B cell (primary cell): ENCODE measurements around the gene SMNDC1. TPM values are rescaled to one million over a fixed set of nuclear protein-coding genes. Genes with fewer than 3 reads are reported as not detected.
A peak's percentile ranks its signal among the peaks of the same experiment; 100 is the strongest.
"Not testable (repeated sequence)": the region's sequence is repeated elsewhere in the genome, so short reads cannot be mapped to it uniquely, and the experiment has no call there.

Source experiments
- ATAC-seq: fragments of 200-7000 bp; cut with Tn5 transposase; one replicate; pipeline ENCODE4 v1.10.0; 2021; ENCODE audit warnings: low read depth, mild to moderate bottlenecking, moderate number of reproducible peaks, moderate library complexity
- CTCF ChIA-PET: fragments of 350-600 bp; sonication (Branson Sonifier 250); formaldehyde crosslinking; loops from one replicate; lab custom pipeline; 2021; ENCODE audit warnings: antibody characterized with exemption, inconsistent platforms; lab: Charles Lee
- POLR2A ChIA-PET: fragments of 350-600 bp; sonication (Branson Sonifier 250); formaldehyde crosslinking; loops from one replicate; lab custom pipeline; 2021; ENCODE audit warnings: antibody characterized with exemption; lab: Charles Lee
- DNase-seq: peaks from one replicate; pipeline ENCODE4 v3.0.0; 2013
- H2AFZ ChIP-seq: 2 replicates; pipeline ENCODE4 v1.6.1; 2012; ENCODE audit warnings: mild to moderate bottlenecking, low read depth, low read length; ENCODE audit not compliant: insufficient read depth, poor library complexity, severe bottlenecking
- H3K27ac ChIP-seq, 2 donors: 1 replicate in 1 of 2; 2 replicates in 1 of 2; pipeline ENCODE4 v1.5.1; 2012 to 2013; ENCODE audit warnings: low read length in 2 of 2, mild to moderate bottlenecking in 2 of 2, moderate library complexity in 1 of 2
- H3K27me3 ChIP-seq, 4 experiments: fragments of 200-600 bp in 1 of 4; sonication (generic) in 1 of 4; replicated peaks in 1 of 4; 1 replicate in 2 of 4; 2 replicates in 2 of 4; pipeline versions ENCODE4 v1.6.1 to v1.7.0; 2013 to 2016; ENCODE audit warnings: low read length in 3 of 4, mild to moderate bottlenecking in 2 of 4, mixed read lengths in 1 of 4, moderate library complexity in 1 of 4; ENCODE audit not compliant: insufficient read depth in 4 of 4, control insufficient read depth in 3 of 4; ENCODE audit errors: control extremely low read depth in 1 of 4
- H3K36me3 ChIP-seq, 2 experiments: replicated peaks in 1 of 2; 1 replicate in 1 of 2; 2 replicates in 1 of 2; pipeline versions ENCODE4 v1.6.1 to v1.7.1; 2013; ENCODE audit warnings: low read length in 1 of 2; ENCODE audit not compliant: insufficient read depth in 2 of 2, control insufficient read depth in 1 of 2; ENCODE audit errors: control extremely low read depth in 1 of 2, extremely low read depth in 1 of 2
- H3K4me1 ChIP-seq, 2 donors: fragments of 200-600 bp in 1 of 2; sonication (generic) in 1 of 2; 1 replicate in 1 of 2; 2 replicates in 1 of 2; pipeline versions ENCODE4 v1.5.1 to v1.6.1; 2013 to 2017; ENCODE audit warnings: low read length in 2 of 2; ENCODE audit not compliant: control insufficient read depth in 2 of 2, insufficient read depth in 2 of 2
- H3K4me2 ChIP-seq: replicated peaks from 2 replicates; pipeline ENCODE3; 2012; ENCODE audit warnings: mild to moderate bottlenecking, low read depth, low read length; ENCODE audit not compliant: poor library complexity, severe bottlenecking
- H3K4me3 ChIP-seq, 5 experiments: fragments of 200-600 bp in 1 of 5; sonication (generic) in 1 of 5; 1 replicate in 3 of 5; 2 replicates in 2 of 5; pipeline versions ENCODE4 v1.5.1 to v1.7.0; 2011 to 2016; ENCODE audit warnings: low read length in 4 of 5, mild to moderate bottlenecking in 4 of 5, low read depth in 2 of 5, control low read depth in 1 of 5, moderate library complexity in 1 of 5; ENCODE audit not compliant: insufficient read depth in 1 of 5; ENCODE audit errors: control extremely low read depth in 1 of 5, extremely low read depth in 1 of 5
- H3K79me2 ChIP-seq: fragments of 200-600 bp; sonication (generic); one replicate; pipeline ENCODE4 v1.6.0; 2016; ENCODE audit warnings: low read length; ENCODE audit not compliant: control insufficient read depth, insufficient read depth
- H3K9ac ChIP-seq: fragments of 200-600 bp; sonication (generic); 2 replicates; pipeline ENCODE4 v1.6.1; 2017; ENCODE audit warnings: mild to moderate bottlenecking, low read length, moderate library complexity
- H3K9me3 ChIP-seq, 3 donors: one replicate each; pipeline versions ENCODE4 v1.6.1 to v1.7.1; 2013; ENCODE audit warnings: low read length in 2 of 3; ENCODE audit not compliant: control insufficient read depth in 2 of 3, insufficient read depth in 1 of 3; ENCODE audit errors: control extremely low read depth in 1 of 3
- H4K20me1 ChIP-seq: 2 replicates; pipeline ENCODE4 v1.6.0; 2012; ENCODE audit warnings: mild to moderate bottlenecking, low read length; ENCODE audit not compliant: insufficient read depth, control insufficient read depth, poor library complexity, severe bottlenecking
- H3K27ac Mint-ChIP-seq: one replicate; pipeline ENCODE4 v1.8.0; 2021; ENCODE audit warnings: mixed read lengths
- H3K27me3 Mint-ChIP-seq: one replicate; pipeline ENCODE4 v1.8.0; 2021; ENCODE audit warnings: mixed read lengths
- H3K4me1 Mint-ChIP-seq: one replicate; pipeline ENCODE4 v1.8.0; 2021; ENCODE audit warnings: mixed read lengths
- H3K4me3 Mint-ChIP-seq: one replicate; pipeline ENCODE4 v1.8.0; 2021; ENCODE audit warnings: mixed read lengths
- H3K9me3 Mint-ChIP-seq: one replicate; pipeline ENCODE4 v1.8.0; 2022; ENCODE audit warnings: mixed read lengths; ENCODE audit not compliant: insufficient read depth
- EZH2 ChIP-seq: IDR thresholded peaks from 2 replicates; pipeline ENCODE4 v1.6.1; 2012; ENCODE audit warnings: borderline replicate concordance, low read depth, mild to moderate bottlenecking, moderate library complexity, low read length; ENCODE audit not compliant: insufficient read depth, poor library complexity, severe bottlenecking
- WGBS: methylation state at CpG from one replicate; pipeline ENCODE4 v1.1.5; 2013; ENCODE audit warnings: missing lambda C conversion rate; ENCODE audit not compliant: insufficient coverage; 5-methylcytosine and 5-hydroxymethylcytosine counted together
- intact Hi-C: fragments of 100-400 bp; cut with micrococcal nuclease; formaldehyde crosslinking; loops from one replicate; pipeline ENCODE4 v1.10.0; 2022
- polyA plus RNA-seq: library from polyadenylated mRNA; depleted of rRNA; stranded (reverse); fragments of >200 nt; gene quantifications from 2 replicates; pipeline ENCODE4 v1.2.3, GENCODE V29; 2012
- total RNA-seq, 2 donors: library from RNA; stranded (reverse); fragments of 120-200 nt in 1 of 2; gene quantifications; 1 replicate in 1 of 2; 2 replicates in 1 of 2; pipeline versions ENCODE4 v1.2.3 to v1.2.4, GENCODE V29; 2013 to 2022
- TF ChIP-seq, protein P1 (sequence below): fragments of 200-600 bp; IDR thresholded peaks from one replicate; pipeline ENCODE4 v1.8.0; 2022; ENCODE audit warnings: antibody characterized with exemption, mild to moderate bottlenecking

The SMNDC1 gene
- total and polyA plus RNA-seq, 2 donors (not counting 1 experiment from before 2014, with no cell fraction given), result 12.1 to 36.0 TPM

DNA sequence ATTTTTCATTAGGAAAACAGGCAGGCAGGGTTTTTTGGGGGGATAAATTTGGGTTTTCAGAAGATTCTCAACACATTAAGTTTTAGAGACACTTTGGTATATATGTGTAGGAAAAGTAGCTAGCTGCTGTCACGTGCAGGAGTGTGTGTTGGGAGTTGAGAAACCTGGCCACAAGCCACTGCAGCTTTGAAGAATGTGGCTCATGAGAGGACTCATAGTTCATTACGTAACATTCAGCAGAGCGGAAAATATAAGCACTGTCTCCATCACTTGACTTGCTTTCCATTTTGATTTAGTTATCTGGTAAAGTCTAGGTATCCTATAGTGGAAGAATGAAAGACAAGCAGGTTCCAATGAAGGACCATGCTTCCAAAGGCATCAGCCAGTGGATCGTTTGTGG is 31.2 kb downstream of the SMNDC1 start:
- H3K4me1 Mint-ChIP-seq, result peaks cover 30% of the 10 kb centered on the region
- no peak overlapping the region for H3K9ac ChIP-seq
- no peaks in the 10 kb centered on the region for H3K27me3 ChIP-seq
- no peak overlapping the region for H2AFZ ChIP-seq
- ChIA-PET CTCF (interaction anchor here (0.9 to 1.4 kb wide), 5 partner anchors 12 to 137 kb away, joined by 3 to 5 read pairs (median 4); no protein-coding TSS in a partner anchor), POLR2A (no interaction called here)
- H3K4me3 ChIP-seq, result no peak overlapping the region
- H3K4me3 Mint-ChIP-seq, result no peak overlapping the region
- TF ChIP-seq EZH2, result no peak
- TF ChIP-seq, protein P1, sequence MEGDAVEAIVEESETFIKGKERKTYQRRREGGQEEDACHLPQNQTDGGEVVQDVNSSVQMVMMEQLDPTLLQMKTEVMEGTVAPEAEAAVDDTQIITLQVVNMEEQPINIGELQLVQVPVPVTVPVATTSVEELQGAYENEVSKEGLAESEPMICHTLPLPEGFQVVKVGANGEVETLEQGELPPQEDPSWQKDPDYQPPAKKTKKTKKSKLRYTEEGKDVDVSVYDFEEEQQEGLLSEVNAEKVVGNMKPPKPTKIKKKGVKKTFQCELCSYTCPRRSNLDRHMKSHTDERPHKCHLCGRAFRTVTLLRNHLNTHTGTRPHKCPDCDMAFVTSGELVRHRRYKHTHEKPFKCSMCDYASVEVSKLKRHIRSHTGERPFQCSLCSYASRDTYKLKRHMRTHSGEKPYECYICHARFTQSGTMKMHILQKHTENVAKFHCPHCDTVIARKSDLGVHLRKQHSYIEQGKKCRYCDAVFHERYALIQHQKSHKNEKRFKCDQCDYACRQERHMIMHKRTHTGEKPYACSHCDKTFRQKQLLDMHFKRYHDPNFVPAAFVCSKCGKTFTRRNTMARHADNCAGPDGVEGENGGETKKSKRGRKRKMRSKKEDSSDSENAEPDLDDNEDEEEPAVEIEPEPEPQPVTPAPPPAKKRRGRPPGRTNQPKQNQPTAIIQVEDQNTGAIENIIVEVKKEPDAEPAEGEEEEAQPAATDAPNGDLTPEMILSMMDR, result no peak
- H4K20me1 ChIP-seq, result peaks cover 8% of the 10 kb centered on the region
- H3K9me3 Mint-ChIP-seq, result no peaks in the 10 kb centered on the region
- H3K27ac ChIP-seq, result no peak overlapping the region
- no peak overlapping the region for H3K4me2 ChIP-seq
- H3K79me2 ChIP-seq, result no peaks in the 10 kb centered on the region
- H3K27me3 Mint-ChIP-seq, result no peaks in the 10 kb centered on the region
- peaks cover under 1 to 23% of the 10 kb centered on the region in 2 donors for H3K4me1 ChIP-seq
- peak; percentile 20 for DNase-seq
- H3K27ac Mint-ChIP-seq, result no peak overlapping the region
- no peaks in the 10 kb centered on the region for H3K9me3 ChIP-seq
- ATAC-seq, result no peak
- 100% methylated on average over 1 of the region's 4 CpGs for WGBS
- H3K36me3 ChIP-seq, result no peaks in the 10 kb centered on the region
- intact Hi-C loops, result no loop called here

DNA sequence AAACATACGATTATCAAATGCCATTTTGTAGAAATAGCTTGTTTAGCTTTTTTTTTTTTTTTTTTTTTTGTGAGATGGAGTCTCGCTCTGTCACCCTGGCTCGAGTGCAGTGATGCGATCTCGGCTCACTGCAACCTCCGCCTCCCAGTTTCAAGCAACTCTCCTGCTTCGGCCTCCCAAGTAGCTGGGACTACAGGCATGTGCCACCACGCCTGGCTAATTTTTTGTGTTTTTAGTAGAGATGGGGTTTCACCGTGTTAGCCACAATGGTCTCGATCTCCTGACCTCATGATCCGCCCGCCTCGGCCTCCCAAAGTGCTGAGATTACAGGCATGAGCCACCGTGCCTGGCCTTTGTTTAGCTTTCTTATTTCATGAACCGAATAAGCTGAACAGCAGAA is 31.7 kb downstream of the SMNDC1 start:
- ATAC-seq, H3K4me3 ChIP-seq, H3K27ac ChIP-seq, H3K27me3 Mint-ChIP-seq, H3K4me2 ChIP-seq, H3K9ac ChIP-seq, H3K4me3 Mint-ChIP-seq, H3K27ac Mint-ChIP-seq, H4K20me1 ChIP-seq, H3K27me3 ChIP-seq, DNase-seq, H2AFZ ChIP-seq, H3K36me3 ChIP-seq, H3K9me3 ChIP-seq, intact Hi-C loops, H3K79me2 ChIP-seq, H3K9me3 Mint-ChIP-seq: not testable (repeated sequence)
- peaks cover 31% of the 10 kb centered on the region for H3K4me1 Mint-ChIP-seq
- 82% methylated on average over 8 of the region's 15 CpGs for WGBS
- H3K4me1 ChIP-seq, result peaks cover 0 to 24% of the 10 kb centered on the region in 2 donors
- ChIA-PET POLR2A (interaction anchor here (0.6 to 0.7 kb wide), 2 partner anchors 58 to 63 kb away, joined by 3 to 5 read pairs; no protein-coding TSS in a partner anchor), CTCF (interaction anchor here (0.7 to 1.4 kb wide), 7 partner anchors 8 to 779 kb away, joined by 3 to 5 read pairs (median 4); no protein-coding TSS in a partner anchor)
